Kidney epithelial cell (primary cell): ENCODE results near the gene NGEF. TPM values are rescaled to one million over a fixed set of nuclear protein-coding genes. Genes with fewer than 3 reads are reported as not detected.
"Not testable (repeated sequence)": the region's sequence is repeated elsewhere in the genome, so short reads cannot be mapped to it uniquely, and the experiment has no call there.

Source experiments
- DNase-seq: peaks from one replicate; pipeline ENCODE4 v3.0.0-alpha.2; 2010; ENCODE audit warnings: low read depth
- H3K27me3 ChIP-seq: 2 replicates; pipeline ENCODE4 v1.6.0; 2011; ENCODE audit warnings: low read length; ENCODE audit not compliant: control insufficient read depth, insufficient read depth
- H3K36me3 ChIP-seq: 2 replicates; pipeline ENCODE4 v1.5.1; 2011; ENCODE audit warnings: low read length; ENCODE audit not compliant: control insufficient read depth, insufficient read depth
- H3K4me3 ChIP-seq: 2 replicates; pipeline ENCODE4 v1.5.1; 2011; ENCODE audit warnings: low read depth, mild to moderate bottlenecking, control low read depth, low read length
- CTCF ChIP-seq: IDR thresholded peaks from 2 replicates; pipeline ENCODE4 v1.5.1; 2011; ENCODE audit warnings: mild to moderate bottlenecking, moderate library complexity, low read length, control low read depth, inconsistent platforms; ENCODE audit not compliant: insufficient read depth, poor library complexity, severe bottlenecking
- total RNA-seq: library from RNA; depleted of rRNA; stranded (reverse); fragments of >200 nt; gene quantifications from 2 replicates; pipeline ENCODE4 v1.2.3, GENCODE V29; 2015

NGEF gene
- total RNA-seq, 1 donor from 2014 or later = 2.5 TPM

- no peak for DNase-seq
- H3K4me3 ChIP-seq = no peak overlapping the region
- peaks cover 2% of the 10 kb centered on the region for H3K36me3 ChIP-seq
- no peaks in the 10 kb centered on the region for H3K27me3 ChIP-seq
- no peak for TF ChIP-seq CTCF
Measured at GRCh38 chr2:232854082-232854481, 159.0 kb downstream of the NGEF start.

GRCh38 chr2:232852676-232853075 is 160.4 kb downstream of the NGEF start:
- DNase-seq = no peak
- TF ChIP-seq CTCF = no peak
- Histone ChIP-seq H3K27me3 (no peaks in the 10 kb centered on the region), H3K36me3 (peaks cover 2% of the 10 kb centered on the region), H3K4me3 (no peak overlapping the region)

GRCh38 chr2:232852081-232852480 is 161.0 kb downstream of the NGEF start:
- DNase-seq = not testable (repeated sequence)

GRCh38 chr2:232850039-232850438 is 163.0 kb downstream of the NGEF start:
- no peak for TF ChIP-seq CTCF
- Histone ChIP-seq H3K36me3 (peaks cover 1% of the 10 kb centered on the region), H3K27me3 (no peaks in the 10 kb centered on the region), H3K4me3 (no peak overlapping the region)
- no peak for DNase-seq

More at GRCh38 chr2:232852081-232852480, 161.0 kb downstream of the NGEF start:
- H3K4me3 ChIP-seq, H3K27me3 ChIP-seq, H3K36me3 ChIP-seq: not testable (repeated sequence)

- H3K27me3 ChIP-seq = no peaks in the 10 kb centered on the region
- no peak for DNase-seq
- TF ChIP-seq CTCF = no peak
- H3K36me3 ChIP-seq = no peaks in the 10 kb centered on the region
- no peak overlapping the region for H3K4me3 ChIP-seq
Measured at GRCh38 chr2:232846055-232846454, 167.0 kb downstream of the NGEF start.

- DNase-seq = no peak
- Histone ChIP-seq H3K27me3 (no peaks in the 10 kb centered on the region), H3K4me3 (no peak overlapping the region), H3K36me3 (no peaks in the 10 kb centered on the region)
- no peak for TF ChIP-seq CTCF
Measured at GRCh38 chr2:232843834-232844233, 169.2 kb downstream of the NGEF start.
